Measurements from ENCODE around the gene CFAP77.

- TF ChIP-seq RBAK (tag by site-specific recombination; IDR thresholded peaks at IDR 0.05) (no peak), CTCF (tag by site-specific recombination; IDR thresholded peaks at IDR 0.05) (no peak), ZNF423 (tag by site-specific recombination; IDR thresholded peaks at IDR 0.05) (no peak), ZNF23 (tag by site-specific recombination; IDR thresholded peaks at IDR 0.05; ENCODE audit: borderline replicate concordance) (no peak), SALL2 (tag by site-specific recombination; IDR thresholded peaks at IDR 0.05; ENCODE audit: borderline replicate concordance) (no peak), ZNF362 (tag by site-specific recombination; IDR thresholded peaks at IDR 0.05) (no peak), ZNF121 (tag by site-specific recombination; IDR thresholded peaks at IDR 0.05) (no peak), ZNF202 (tag by site-specific recombination; IDR thresholded peaks at IDR 0.05; ENCODE audit: borderline replicate concordance) (no peak), ZNF10 (tag by site-specific recombination; IDR thresholded peaks at IDR 0.05) (no peak)
Observed at GRCh38 chr9:132520612-132521011, 110.6 kb downstream of the CFAP77 start.
